ENCODE data around the gene GPR149. TPM values are rescaled to one million over a fixed set of nuclear protein-coding genes. Genes with fewer than 3 reads are reported as not detected.
"Not testable (repeated sequence)": the region's sequence is repeated elsewhere in the genome, so short reads cannot be mapped to it uniquely, and the experiment has no call there.

Gene GPR149
- polyA plus RNA-seq = not detected

GRCh38 chr3:154430014-154430413 lies at the start of gene GPR149:
GPR149 (minus strand) TSS chr3:154430190; CDS start chr3:154429615, 575 bp downstream.
- Mint-ChIP-seq H3K9me3 (peaks cover 2 to 7% (median 2%) of the 10 kb centered on the region in 3 donors), H3K4me1 (no peaks in the 10 kb centered on the region), H3K27me3 (peaks cover 19% of the 10 kb centered on the region), H3K36me3 (no peaks in the 10 kb centered on the region), H3K27ac (no peak within 1 kb of the TSS), H3K4me3 (no peak within 1 kb of the TSS)

GRCh38 chr3:154473769-154474168 lies 43.8 kb upstream of the GPR149 start:
- Mint-ChIP-seq H3K4me1 (no peaks in the 10 kb centered on the region), H3K9me3 (peaks cover 0 to 6% (median 1%) of the 10 kb centered on the region in 3 donors), H3K36me3 (peaks cover 2% of the 10 kb centered on the region), H3K4me3 (no peak overlapping the region), H3K27me3 (no peaks in the 10 kb centered on the region), H3K27ac (no peak overlapping the region)

GRCh38 chr3:154469585-154469984 lies 39.6 kb upstream of the GPR149 start:
- H3K9me3 Mint-ChIP-seq = peaks cover 0 to 6% (median 0%) of the 10 kb centered on the region in 3 donors
- no peaks in the 10 kb centered on the region for H3K27me3 Mint-ChIP-seq
- H3K36me3 Mint-ChIP-seq = no peaks in the 10 kb centered on the region
- no peak overlapping the region for H3K27ac Mint-ChIP-seq
- H3K4me1 Mint-ChIP-seq = no peaks in the 10 kb centered on the region
- no peak overlapping the region for H3K4me3 Mint-ChIP-seq

GRCh38 chr3:154464440-154465190 lies 34.6 kb upstream of the GPR149 start:
- no peaks in the 10 kb centered on the region for H3K27me3 Mint-ChIP-seq
- H3K4me1 Mint-ChIP-seq = no peaks in the 10 kb centered on the region
- no peaks in the 10 kb centered on the region for H3K9me3 Mint-ChIP-seq
- H3K4me3 Mint-ChIP-seq = no peak overlapping the region
- H3K36me3 Mint-ChIP-seq = no peaks in the 10 kb centered on the region
- H3K27ac Mint-ChIP-seq = no peak overlapping the region

GRCh38 chr3:154458560-154458959 lies 28.6 kb upstream of the GPR149 start:
- H3K9me3 Mint-ChIP-seq = peaks cover 0 to 5% (median 2%) of the 10 kb centered on the region in 3 donors
- H3K36me3 Mint-ChIP-seq = no peaks in the 10 kb centered on the region
- H3K27ac Mint-ChIP-seq = no peak overlapping the region
- H3K4me3 Mint-ChIP-seq = no peak overlapping the region
- no peaks in the 10 kb centered on the region for H3K27me3 Mint-ChIP-seq
- H3K4me1 Mint-ChIP-seq = no peaks in the 10 kb centered on the region

- H3K9me3 Mint-ChIP-seq, H3K27ac Mint-ChIP-seq, H3K27me3 Mint-ChIP-seq, H3K4me3 Mint-ChIP-seq, H3K4me1 Mint-ChIP-seq, H3K36me3 Mint-ChIP-seq: not testable (repeated sequence)
Observed at GRCh38 chr3:154439081-154439480, 9.1 kb upstream of the GPR149 start.

- Mint-ChIP-seq H3K9me3 (peaks cover 2 to 7% (median 2%) of the 10 kb centered on the region in 3 donors), H3K27me3 (peaks cover 19% of the 10 kb centered on the region), H3K36me3 (no peaks in the 10 kb centered on the region), H3K4me1 (no peaks in the 10 kb centered on the region), H3K4me3 (no peak overlapping the region), H3K27ac (no peak overlapping the region)
Observed at GRCh38 chr3:154431043-154431442, 1.1 kb upstream of the GPR149 start.

- H3K36me3 Mint-ChIP-seq = no peaks in the 10 kb centered on the region
- peaks cover 19% of the 10 kb centered on the region for H3K27me3 Mint-ChIP-seq
- no peak overlapping the region for H3K27ac Mint-ChIP-seq
- peaks cover 0 to 7% (median 2%) of the 10 kb centered on the region in 3 donors for H3K9me3 Mint-ChIP-seq
- H3K4me3 Mint-ChIP-seq = no peak overlapping the region
- no peaks in the 10 kb centered on the region for H3K4me1 Mint-ChIP-seq
Observed at GRCh38 chr3:154428286-154429206, 1.4 kb downstream of the GPR149 start.

- no peak overlapping the region for H3K27ac Mint-ChIP-seq
Observed at GRCh38 chr3:154427685-154428285, 2.2 kb downstream of the GPR149 start.

GRCh38 chr3:154422694-154423093 lies 7.3 kb downstream of the GPR149 start:
- no peaks in the 10 kb centered on the region for H3K36me3 Mint-ChIP-seq
- peaks cover 0 to 2% (median 0%) of the 10 kb centered on the region in 3 donors for H3K9me3 Mint-ChIP-seq
- no peak overlapping the region for H3K27ac Mint-ChIP-seq
- H3K27me3 Mint-ChIP-seq = no peaks in the 10 kb centered on the region
- H3K4me3 Mint-ChIP-seq = no peak overlapping the region
- H3K4me1 Mint-ChIP-seq = no peaks in the 10 kb centered on the region

More at GRCh38 chr3:154427685-154428285, 2.2 kb downstream of the GPR149 start:
- Mint-ChIP-seq H3K4me1 (no peaks in the 10 kb centered on the region), H3K36me3 (no peaks in the 10 kb centered on the region), H3K27me3 (peaks cover 19% of the 10 kb centered on the region), H3K4me3 (no peak overlapping the region), H3K9me3 (peaks cover 0 to 7% (median 2%) of the 10 kb centered on the region in 3 donors)

- Mint-ChIP-seq H3K4me3 (no peak overlapping the region), H3K27ac (no peak overlapping the region), H3K27me3 (no peaks in the 10 kb centered on the region), H3K9me3 (peaks cover 0 to 3% (median 2%) of the 10 kb centered on the region in 3 donors), H3K4me1 (no peaks in the 10 kb centered on the region), H3K36me3 (no peaks in the 10 kb centered on the region)
Observed at GRCh38 chr3:154421083-154421482, 8.9 kb downstream of the GPR149 start.

- no peaks in the 10 kb centered on the region for H3K4me1 Mint-ChIP-seq
- no peaks in the 10 kb centered on the region for H3K36me3 Mint-ChIP-seq
- no peaks in the 10 kb centered on the region for H3K9me3 Mint-ChIP-seq
- no peak overlapping the region for H3K27ac Mint-ChIP-seq
- H3K4me3 Mint-ChIP-seq = no peak overlapping the region
- no peaks in the 10 kb centered on the region for H3K27me3 Mint-ChIP-seq
Observed at GRCh38 chr3:154398084-154398967, 31.7 kb downstream of the GPR149 start.

GRCh38 chr3:154389861-154390260 lies 40.1 kb downstream of the GPR149 start:
- Mint-ChIP-seq H3K4me3 (no peak overlapping the region), H3K9me3 (peaks cover 0 to 9% (median 4%) of the 10 kb centered on the region in 3 donors), H3K27ac (no peak overlapping the region), H3K36me3 (no peaks in the 10 kb centered on the region), H3K27me3 (peaks cover 3% of the 10 kb centered on the region), H3K4me1 (no peaks in the 10 kb centered on the region)

GRCh38 chr3:154384479-154384878 lies 45.5 kb downstream of the GPR149 start:
- Mint-ChIP-seq H3K4me1 (no peaks in the 10 kb centered on the region), H3K4me3 (no peak overlapping the region), H3K27ac (no peak overlapping the region), H3K9me3 (peaks cover 0 to 1% (median 0%) of the 10 kb centered on the region in 3 donors), H3K27me3 (peaks cover 2% of the 10 kb centered on the region), H3K36me3 (no peaks in the 10 kb centered on the region)
